GM10266 (cell line): Measurements from ENCODE around the gene TIMMDC1.

Experiments
- DNase-seq: peaks from one replicate; pipeline ENCODE4 v3.0.0; 2012; ENCODE audit errors: extremely low spot score
- CTCF ChIP-seq: IDR thresholded peaks from 2 replicates; pipeline ENCODE4 v1.5.1; 2012; ENCODE audit warnings: mild to moderate bottlenecking, low read depth; ENCODE audit not compliant: control insufficient read depth, insufficient read depth; ENCODE audit errors: missing control alignments

Gene TIMMDC1

GRCh38 chr3:119498186-119499011, at the start of gene TIMMDC1:
TIMMDC1 (plus strand) TSS chr3:119498547; CDS start chr3:119498734, 187 bp downstream.
- no peak for TF ChIP-seq CTCF
- DNase-seq, result peak; percentile 93

- TF ChIP-seq CTCF, result no peak
- no peak for DNase-seq
These were observed 44.5 kb upstream of the TIMMDC1 start for GRCh38 chr3:119453822-119454221.

- TF ChIP-seq CTCF, result no peak
- no peak for DNase-seq
These were observed 41.9 kb upstream of the TIMMDC1 start for GRCh38 chr3:119456469-119456868.

GRCh38 chr3:119457246-119457645, 41.1 kb upstream of the TIMMDC1 start:
- no peak for TF ChIP-seq CTCF
- no peak for DNase-seq

- no peak for TF ChIP-seq CTCF
- peak; percentile 98 for DNase-seq
These were observed 34.9 kb upstream of the TIMMDC1 start, which contains the start of gene TMEM39A for GRCh38 chr3:119463171-119464169. TMEM39A (minus strand) TSS chr3:119463615; CDS start chr3:119462074, 1,541 bp downstream.

- DNase-seq, result no peak
- TF ChIP-seq CTCF, result no peak
These were observed 30.3 kb upstream of the TIMMDC1 start for GRCh38 chr3:119468041-119468440.
